ENCODE measurements around the gene TM9SF2.
A peak's percentile ranks its signal among the peaks of the same experiment; 100 is the strongest.
"Not testable (repeated sequence)": the region's sequence is repeated elsewhere in the genome, so short reads cannot be mapped to it uniquely, and the experiment has no call there.

Gene TM9SF2

DNA sequence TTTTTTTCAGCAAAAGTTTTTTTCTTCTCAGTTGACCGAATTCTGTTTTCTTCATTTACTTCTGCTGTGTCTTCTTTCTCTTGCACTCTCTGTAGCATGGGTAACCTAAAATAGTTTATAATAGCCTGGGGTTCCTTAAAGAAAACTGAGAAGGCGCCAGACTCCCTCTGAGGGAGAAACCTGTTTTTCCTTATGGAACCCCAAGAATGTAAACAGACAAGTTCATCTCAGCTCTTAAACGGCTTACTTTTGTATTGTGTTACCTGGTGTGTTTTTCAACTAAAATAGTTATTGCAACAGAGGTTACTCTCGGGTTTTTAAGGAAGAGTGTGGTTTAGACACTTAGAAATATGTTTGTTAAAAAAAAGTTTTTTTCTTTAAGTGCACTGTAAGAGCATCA, 23.8 kb upstream of the TM9SF2 start:
- no peak overlapping the region for H3K4me3 Mint-ChIP-seq
- H3K27me3 Mint-ChIP-seq: no peaks in the 10 kb centered on the region
- no peaks in the 10 kb centered on the region for H3K9me3 Mint-ChIP-seq
- no peak overlapping the region for H3K27ac Mint-ChIP-seq
- H3K36me3 Mint-ChIP-seq: peaks cover 1% of the 10 kb centered on the region
- peaks cover 4% of the 10 kb centered on the region for H3K4me1 Mint-ChIP-seq

DNA sequence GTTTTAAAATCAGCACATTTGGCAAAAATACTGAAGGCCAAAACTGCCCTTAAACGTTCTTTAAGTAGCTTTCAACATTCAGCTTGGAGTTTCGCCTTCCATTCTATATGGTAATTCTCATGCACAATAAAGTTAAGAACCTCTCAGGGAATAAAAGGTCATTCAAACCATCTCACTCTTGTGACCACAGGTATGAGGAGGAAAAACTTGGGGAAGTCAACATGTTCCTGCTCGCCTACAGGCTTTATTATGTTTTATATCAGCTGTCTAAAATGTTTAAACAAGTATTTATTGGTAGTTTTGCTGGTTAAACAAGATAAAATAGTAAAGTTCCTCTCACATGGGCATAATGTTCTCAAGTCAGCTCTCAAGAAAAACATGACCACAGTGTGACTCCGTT, 19.9 kb upstream of the TM9SF2 start:
- H3K4me1 Mint-ChIP-seq: peaks cover 13% of the 10 kb centered on the region
- H3K27me3 Mint-ChIP-seq: no peaks in the 10 kb centered on the region
- H3K36me3 Mint-ChIP-seq: peaks cover 4% of the 10 kb centered on the region
- no peak overlapping the region for H3K4me3 Mint-ChIP-seq
- no peak overlapping the region for H3K27ac Mint-ChIP-seq
- H3K9me3 Mint-ChIP-seq: peaks cover under 1% of the 10 kb centered on the region

DNA sequence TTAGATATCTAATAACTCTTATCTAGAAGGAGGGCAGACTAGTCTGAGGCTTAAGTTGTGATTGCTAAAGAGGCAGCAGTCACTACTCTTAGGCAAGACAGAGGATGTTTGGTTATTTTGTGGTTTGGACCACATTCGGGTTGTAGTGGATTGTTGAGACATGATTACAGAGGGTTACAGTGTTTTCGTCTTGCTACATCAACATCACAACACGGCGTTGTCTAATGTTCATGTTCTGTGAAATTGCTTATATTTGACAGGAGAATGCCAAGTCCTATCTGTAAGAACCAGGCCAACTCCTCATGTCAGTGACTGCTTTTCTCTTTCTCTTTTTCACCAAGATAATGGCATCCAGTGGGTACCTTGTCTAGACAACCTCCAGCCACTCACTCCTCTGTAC, 16.8 kb upstream of the TM9SF2 start:
- H3K9me3 Mint-ChIP-seq: peaks cover 9% of the 10 kb centered on the region
- H3K4me3 Mint-ChIP-seq: no peak overlapping the region
- peaks cover 13% of the 10 kb centered on the region for H3K4me1 Mint-ChIP-seq
- no peak overlapping the region for H3K27ac Mint-ChIP-seq
- H3K36me3 Mint-ChIP-seq: peaks cover 14% of the 10 kb centered on the region
- H3K27me3 Mint-ChIP-seq: no peaks in the 10 kb centered on the region

DNA sequence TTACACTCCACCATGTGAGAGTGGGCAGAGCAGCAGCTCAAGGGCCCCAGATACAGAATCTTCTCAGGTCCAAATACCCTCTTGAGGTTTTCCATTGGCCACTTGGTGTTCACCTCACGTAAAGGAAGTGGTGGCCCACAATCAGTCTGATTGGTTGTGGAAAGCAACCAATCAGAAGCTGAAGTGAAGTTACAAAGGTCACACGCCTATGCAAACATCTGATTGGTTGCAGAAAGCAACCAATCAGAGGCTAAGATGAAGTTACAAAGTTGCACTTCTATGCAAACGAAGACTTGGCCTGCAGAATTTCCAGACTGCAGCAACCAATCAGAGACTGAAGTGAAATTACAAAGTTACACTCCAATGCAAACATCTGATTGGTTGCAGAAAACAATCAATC, 14.3 kb upstream of the TM9SF2 start:
- no peak overlapping the region for H3K4me3 Mint-ChIP-seq
- peaks cover 17% of the 10 kb centered on the region for H3K36me3 Mint-ChIP-seq
- H3K27me3 Mint-ChIP-seq: no peaks in the 10 kb centered on the region
- no peak overlapping the region for H3K27ac Mint-ChIP-seq
- peaks cover 13% of the 10 kb centered on the region for H3K4me1 Mint-ChIP-seq
- H3K9me3 Mint-ChIP-seq: peaks cover 9% of the 10 kb centered on the region

DNA sequence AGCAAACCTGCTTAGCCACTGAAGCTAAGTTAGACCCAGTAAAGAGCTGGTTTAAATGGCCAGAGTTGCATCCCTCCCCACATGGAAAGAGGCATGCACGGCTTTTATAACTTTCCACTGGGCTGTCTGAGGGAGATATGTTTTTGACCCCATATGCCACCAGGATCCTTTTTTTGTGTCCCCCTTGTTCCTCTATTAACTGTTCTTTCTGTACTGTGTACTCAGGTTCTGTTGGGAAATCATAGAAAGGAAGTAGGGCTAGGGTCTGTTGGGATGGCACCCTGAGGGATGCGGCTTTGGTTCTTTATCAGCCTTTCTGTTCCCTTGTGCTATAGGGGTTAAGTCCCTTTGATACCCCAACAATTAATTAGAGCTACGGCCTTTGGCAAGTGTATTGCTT, 12.2 kb upstream of the TM9SF2 start:
- H3K4me1 Mint-ChIP-seq: peaks cover 15% of the 10 kb centered on the region
- H3K36me3 Mint-ChIP-seq: peaks cover 21% of the 10 kb centered on the region
- no peaks in the 10 kb centered on the region for H3K27me3 Mint-ChIP-seq
- no peak overlapping the region for H3K27ac Mint-ChIP-seq
- no peak overlapping the region for H3K4me3 Mint-ChIP-seq
- peaks cover 9% of the 10 kb centered on the region for H3K9me3 Mint-ChIP-seq

DNA sequence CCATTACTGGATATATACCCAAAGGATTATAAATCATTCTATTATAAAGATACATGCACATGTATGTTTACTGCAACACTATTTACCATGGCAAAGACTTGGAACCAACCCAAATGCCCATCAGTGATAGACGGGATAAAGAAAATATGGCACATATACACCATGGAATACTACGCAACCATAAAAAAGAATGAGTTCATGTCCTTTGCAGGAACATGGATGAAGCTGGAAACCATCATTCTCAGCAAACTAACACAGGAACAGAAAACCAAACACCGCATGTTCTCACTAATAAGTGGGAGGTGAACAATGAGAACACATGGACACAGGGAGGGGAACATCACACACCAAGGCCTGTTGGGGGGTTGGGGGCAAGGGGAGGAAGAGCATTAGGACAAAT, 9.5 kb upstream of the TM9SF2 start:
- not testable (repeated sequence) for H3K27ac Mint-ChIP-seq, H3K27me3 Mint-ChIP-seq, H3K9me3 Mint-ChIP-seq, H3K4me3 Mint-ChIP-seq
- Mint-ChIP-seq H3K4me1 (peaks cover 29% of the 10 kb centered on the region), H3K36me3 (peaks cover 13% of the 10 kb centered on the region)

DNA sequence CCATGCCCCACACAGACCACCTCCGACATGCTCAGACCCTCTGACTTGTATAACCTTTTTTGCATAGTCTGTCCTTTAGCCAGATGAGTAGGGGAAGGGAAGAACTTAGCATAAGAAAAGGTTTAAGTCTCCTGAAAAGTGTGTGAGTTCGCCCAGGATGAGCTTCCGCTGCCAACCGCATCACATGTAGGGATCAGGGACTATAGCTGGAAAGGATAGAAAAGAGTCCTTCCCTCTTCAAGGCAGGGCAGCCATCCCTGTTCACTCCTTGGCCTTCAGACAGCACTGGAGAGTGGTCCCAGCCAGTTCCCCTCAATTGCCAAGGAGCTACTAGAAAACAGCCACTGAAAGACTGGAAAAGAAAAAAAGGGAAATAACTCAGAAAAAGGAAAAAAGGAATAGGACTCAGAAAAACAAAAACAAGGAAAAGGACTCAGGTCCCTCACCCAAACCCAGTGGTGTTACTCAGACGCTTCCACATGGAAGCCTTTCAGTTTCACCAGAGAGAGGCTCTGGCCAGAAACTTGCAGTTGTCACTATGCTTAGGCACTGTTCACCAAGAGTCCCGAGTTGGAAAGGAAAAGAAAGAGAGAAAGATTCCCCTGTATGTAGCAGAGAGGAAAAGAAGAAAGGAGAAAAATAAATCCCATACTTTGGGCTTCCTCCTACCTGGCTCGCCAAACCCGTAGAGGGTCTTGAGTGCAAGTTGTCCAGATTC, 5.6 kb upstream of the TM9SF2 start:
- no peaks in the 10 kb centered on the region for H3K9me3 Mint-ChIP-seq
- H3K4me1 Mint-ChIP-seq: peaks cover 62% of the 10 kb centered on the region
- H3K36me3 Mint-ChIP-seq: peaks cover 7% of the 10 kb centered on the region
- H3K27me3 Mint-ChIP-seq: no peaks in the 10 kb centered on the region
- peak overlapping the region; percentile 95 for H3K27ac Mint-ChIP-seq
- peak overlapping the region; percentile 95 for H3K4me3 Mint-ChIP-seq

DNA sequence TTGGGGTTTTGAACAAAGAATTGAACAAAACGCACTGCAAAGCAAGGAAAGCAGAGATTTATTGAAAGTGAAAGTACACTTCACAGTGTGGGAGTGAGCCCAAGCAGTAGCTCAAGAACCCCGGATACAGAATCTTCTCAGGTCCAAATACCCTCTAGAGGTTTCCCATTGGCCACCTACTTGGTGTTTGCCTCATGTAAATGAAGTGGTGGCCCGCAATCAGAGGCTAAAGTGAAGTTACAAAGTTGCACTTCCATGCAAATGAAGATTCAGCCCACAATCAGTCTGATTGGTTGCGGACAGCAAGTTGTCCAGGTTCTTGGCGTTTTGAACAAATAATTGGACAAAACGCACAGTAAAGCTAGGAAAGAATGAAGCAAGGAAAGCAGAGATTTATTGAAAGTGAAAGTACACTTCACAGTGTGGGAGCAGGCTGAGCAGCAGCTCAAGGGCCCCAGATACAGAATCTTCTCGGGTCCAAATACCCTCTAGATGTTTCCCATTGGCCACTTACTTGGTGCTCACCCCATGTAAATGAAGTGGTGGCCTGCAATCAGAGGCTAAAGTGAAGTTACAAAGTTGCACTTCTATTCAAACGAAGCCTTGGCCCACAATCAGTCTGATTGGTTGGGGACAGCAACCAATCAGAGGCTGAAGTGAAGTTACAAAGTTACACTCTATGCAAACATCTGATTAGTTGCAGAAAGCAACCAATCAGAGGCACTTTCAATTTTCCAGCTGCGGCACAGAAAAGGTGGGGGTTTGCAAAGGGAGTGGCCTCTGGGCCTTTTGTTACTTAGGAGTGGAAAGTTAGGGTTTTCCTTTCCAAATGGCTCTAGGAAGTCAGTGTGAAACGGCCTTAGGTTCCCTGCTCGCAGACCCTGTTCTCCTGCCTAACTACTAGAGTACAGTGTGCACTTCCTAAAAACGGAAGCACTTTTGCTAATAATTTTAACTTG, 4.8 kb upstream of the TM9SF2 start:
- H3K4me3 Mint-ChIP-seq: peak overlapping the region; percentile 95
- H3K9me3 Mint-ChIP-seq: no peaks in the 10 kb centered on the region
- H3K36me3 Mint-ChIP-seq: peaks cover 7% of the 10 kb centered on the region
- H3K27ac Mint-ChIP-seq: peak overlapping the region; percentile 95
- peaks cover 71% of the 10 kb centered on the region for H3K4me1 Mint-ChIP-seq
- no peaks in the 10 kb centered on the region for H3K27me3 Mint-ChIP-seq

DNA sequence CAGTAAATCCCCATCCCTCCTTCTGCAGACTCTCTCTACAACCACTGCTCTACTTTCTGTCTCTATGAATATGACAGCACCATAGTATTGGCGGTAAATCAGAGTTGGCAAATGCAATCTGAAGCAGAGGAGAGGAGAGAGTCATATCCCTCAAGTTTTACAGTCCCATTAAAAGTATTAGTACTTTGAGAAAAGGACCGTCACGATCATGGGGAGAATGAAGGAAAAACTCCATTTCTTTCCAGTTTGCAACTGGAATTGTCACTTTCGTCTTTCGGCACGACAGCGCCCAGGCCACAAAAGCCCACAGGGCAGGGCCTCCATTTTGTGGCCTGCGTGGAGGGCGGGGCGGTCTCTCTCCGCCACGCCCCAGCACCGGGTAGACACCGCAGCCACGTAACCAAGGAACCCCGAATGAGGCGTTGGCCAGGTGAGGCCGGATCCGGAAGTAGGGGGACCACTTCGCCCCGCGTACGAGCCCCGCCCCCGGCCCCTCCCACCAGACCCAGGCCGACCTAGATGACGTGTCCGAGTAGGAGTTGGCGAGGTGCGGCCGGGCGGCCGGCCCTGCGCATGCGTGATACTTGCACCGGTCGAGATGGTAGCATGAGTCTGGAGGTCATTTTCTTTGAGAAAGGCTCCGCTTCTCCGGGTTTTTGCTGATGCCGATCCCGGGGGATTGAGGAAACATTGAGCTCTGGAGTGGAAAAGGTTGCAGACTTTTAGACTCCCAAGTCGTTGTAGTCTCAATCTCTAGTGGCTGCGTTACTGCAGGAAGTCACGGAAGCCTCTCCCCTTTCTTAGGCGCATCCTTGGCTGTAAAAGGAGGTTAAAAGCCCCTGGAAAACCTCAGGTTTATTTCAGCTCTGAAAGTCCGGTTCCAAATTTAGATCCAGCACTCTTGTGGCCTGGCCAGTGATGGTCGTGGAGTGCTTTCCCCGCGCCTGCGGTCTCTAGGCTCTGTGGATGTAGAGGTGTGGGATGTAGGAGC, 2.8 kb upstream of the TM9SF2 start:
- Mint-ChIP-seq H3K36me3 (peaks cover 5% of the 10 kb centered on the region), H3K27me3 (no peaks in the 10 kb centered on the region), H3K4me3 (peak overlapping the region; percentile 82), H3K4me1 (peaks cover 85% of the 10 kb centered on the region), H3K9me3 (no peaks in the 10 kb centered on the region), H3K27ac (peak overlapping the region; percentile 95)

DNA sequence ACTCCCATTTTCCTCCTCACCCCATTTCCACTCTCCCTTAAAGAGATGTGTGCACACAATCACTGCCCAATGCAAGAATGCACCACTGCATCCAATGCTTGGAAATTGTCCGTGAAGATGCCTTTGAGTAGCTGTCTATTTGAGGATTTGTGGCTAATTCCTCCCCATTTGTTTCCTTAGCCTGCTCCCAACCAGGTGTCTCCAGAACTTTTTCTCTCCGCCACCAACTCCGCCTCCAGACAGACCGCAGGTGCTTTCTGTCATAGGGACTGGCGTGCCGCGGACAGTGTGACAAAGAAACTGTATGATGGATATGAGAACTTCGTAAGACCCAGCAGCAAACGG, 461 bp upstream of the TM9SF2 start:
- no peaks in the 10 kb centered on the region for H3K27me3 Mint-ChIP-seq
- peak overlapping the region; percentile 98 for H3K27ac Mint-ChIP-seq
- peak overlapping the region; percentile 98 for H3K4me3 Mint-ChIP-seq
- H3K9me3 Mint-ChIP-seq: no peaks in the 10 kb centered on the region
- peaks cover 86% of the 10 kb centered on the region for H3K4me1 Mint-ChIP-seq
- H3K36me3 Mint-ChIP-seq: peaks cover 3% of the 10 kb centered on the region

DNA sequence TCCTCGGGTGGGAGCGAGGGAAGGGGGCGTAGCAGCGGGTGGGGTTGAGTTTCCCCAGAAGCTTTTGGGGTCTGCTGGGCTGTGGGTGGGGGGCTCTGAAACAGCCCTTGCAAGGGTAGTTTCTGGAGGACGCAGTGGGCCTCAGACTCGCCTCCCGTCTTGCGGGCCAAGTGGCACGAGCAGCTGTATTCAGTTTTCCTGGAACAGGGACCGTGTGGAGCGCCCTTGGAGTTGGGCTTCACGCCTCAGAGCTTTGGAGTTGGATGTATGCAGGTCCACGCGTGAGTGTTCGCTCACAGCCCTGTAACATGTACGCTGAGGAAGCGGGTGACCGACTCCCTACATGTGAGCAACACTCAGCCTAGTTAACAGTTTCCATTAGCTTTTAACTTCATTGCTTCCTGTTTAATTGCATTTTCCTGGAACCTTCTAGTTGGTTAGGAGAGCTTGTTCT, 603 bp downstream of the TM9SF2 start:
- Mint-ChIP-seq H3K9me3 (no peaks in the 10 kb centered on the region), H3K36me3 (peaks cover 3% of the 10 kb centered on the region), H3K27me3 (no peaks in the 10 kb centered on the region)

DNA sequence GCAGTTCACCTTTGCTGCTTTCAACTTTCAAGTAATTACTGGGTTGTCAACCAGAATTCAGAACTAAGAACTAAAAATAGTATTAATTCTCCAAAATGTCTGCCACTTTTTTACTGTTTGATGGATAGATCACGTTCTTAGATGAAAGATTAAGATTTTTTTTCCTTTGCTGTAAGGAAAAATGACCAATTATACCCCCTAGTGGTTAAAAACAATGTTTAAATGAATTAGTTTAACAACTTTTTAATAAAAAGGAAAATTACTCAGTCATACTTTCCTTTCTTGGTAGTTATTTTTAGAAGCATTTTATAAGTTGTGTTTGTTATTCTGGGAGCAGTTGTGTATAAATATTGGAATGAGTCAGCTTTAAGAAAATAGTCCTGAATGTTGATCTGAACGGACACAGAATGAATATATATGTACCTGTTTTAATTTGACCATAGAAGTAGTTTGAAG, 4.6 kb downstream of the TM9SF2 start:
- Mint-ChIP-seq H3K4me3 (peak overlapping the region; percentile 69), H3K4me1 (peaks cover 85% of the 10 kb centered on the region), H3K27ac (peak overlapping the region; percentile 89)

More for the DNA sequence above, 603 bp downstream of the TM9SF2 start:
- H3K4me3 Mint-ChIP-seq: peak overlapping the region; percentile 98
- peak overlapping the region; percentile 98 for H3K27ac Mint-ChIP-seq
- H3K4me1 Mint-ChIP-seq: peaks cover 87% of the 10 kb centered on the region

DNA sequence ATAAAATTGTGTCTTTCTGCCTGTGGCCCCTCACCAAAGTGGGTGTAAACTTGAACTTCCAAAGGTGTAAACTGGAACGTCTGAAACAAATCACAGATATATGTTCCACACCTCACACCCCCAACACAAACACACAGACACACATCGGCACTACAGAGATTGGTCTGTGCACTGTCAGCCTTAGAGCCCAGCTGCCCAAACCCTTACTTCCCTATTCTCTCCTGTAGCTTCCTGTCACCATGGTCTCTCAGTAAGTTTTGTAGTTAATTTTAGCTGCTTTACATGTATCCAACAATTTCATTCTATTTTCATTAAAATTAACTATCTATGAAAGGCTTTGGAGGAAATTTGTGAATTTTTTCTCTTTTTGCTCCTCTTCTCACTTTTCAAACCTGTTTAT, 5.4 kb downstream of the TM9SF2 start:
- Mint-ChIP-seq H3K27ac (peak overlapping the region; percentile 51), H3K4me3 (peak overlapping the region; percentile 43), H3K36me3 (peaks cover 30% of the 10 kb centered on the region), H3K9me3 (no peaks in the 10 kb centered on the region), H3K27me3 (no peaks in the 10 kb centered on the region), H3K4me1 (peaks cover 86% of the 10 kb centered on the region)

More for the DNA sequence above, 4.6 kb downstream of the TM9SF2 start:
- H3K9me3 Mint-ChIP-seq: no peaks in the 10 kb centered on the region
- H3K36me3 Mint-ChIP-seq: peaks cover 26% of the 10 kb centered on the region
- H3K27me3 Mint-ChIP-seq: no peaks in the 10 kb centered on the region

DNA sequence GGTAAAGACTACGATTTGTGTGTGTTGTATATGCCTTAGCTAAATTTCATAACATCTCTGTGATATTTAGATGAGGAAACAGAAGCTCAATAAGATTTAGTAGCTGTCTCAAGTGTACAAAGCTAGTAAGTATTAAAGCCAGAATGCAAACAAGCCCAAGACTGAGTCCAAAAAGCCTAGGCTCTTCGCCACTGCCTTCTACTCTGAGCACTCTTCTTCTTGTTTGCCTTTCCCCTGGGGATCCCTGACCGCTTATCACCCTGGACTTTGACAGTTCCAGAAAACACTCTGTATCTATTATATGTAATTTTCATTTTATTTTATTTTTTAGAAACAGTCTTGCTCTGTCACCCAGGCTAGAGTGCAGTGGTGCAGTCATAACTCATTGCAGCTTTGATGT, 5.8 kb downstream of the TM9SF2 start:
- Mint-ChIP-seq H3K36me3 (peaks cover 30% of the 10 kb centered on the region), H3K4me1 (peaks cover 89% of the 10 kb centered on the region), H3K4me3 (peak overlapping the region; percentile 43)

DNA sequence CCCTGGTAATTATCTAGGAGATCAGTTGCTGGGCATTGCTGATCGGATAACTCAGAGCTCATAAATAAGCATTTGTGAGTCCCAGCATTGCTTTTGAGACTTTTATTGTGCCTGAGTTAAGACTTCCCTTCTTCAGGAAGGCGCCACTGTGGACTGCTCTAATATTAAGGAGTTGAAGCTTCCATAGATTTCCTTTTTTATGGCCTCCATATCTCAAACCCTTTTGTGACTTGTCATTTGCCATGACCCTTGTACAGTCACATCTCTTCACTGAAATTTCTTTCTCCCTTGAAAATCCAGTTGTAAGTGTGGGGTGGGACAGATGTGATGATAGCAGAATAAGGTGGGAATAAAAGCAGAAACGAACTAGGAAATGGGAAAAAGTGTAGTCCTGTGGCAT, 6.3 kb downstream of the TM9SF2 start:
- Mint-ChIP-seq H3K27ac (no peak overlapping the region), H3K27me3 (no peaks in the 10 kb centered on the region), H3K4me1 (peaks cover 89% of the 10 kb centered on the region), H3K36me3 (peaks cover 28% of the 10 kb centered on the region), H3K9me3 (no peaks in the 10 kb centered on the region), H3K4me3 (no peak overlapping the region)

More for the DNA sequence above, 5.8 kb downstream of the TM9SF2 start:
- H3K27ac Mint-ChIP-seq: peak overlapping the region; percentile 51
- no peaks in the 10 kb centered on the region for H3K9me3 Mint-ChIP-seq
- H3K27me3 Mint-ChIP-seq: no peaks in the 10 kb centered on the region

All from activated naive CD4-positive, alpha-beta T cell treated with anti-CD3 and anti-CD28 coated beads, Interleukin-2, amount 50 U/mL, for 24 hours (primary cell).